GM19099 (cell line): ENCODE measurements around the gene CFAP54.

Experiments used
- POLR2A ChIP-seq: IDR thresholded peaks from 3 replicates; pipeline ENCODE4 v1.6.1; 2011; ENCODE audit warnings: low read depth; ENCODE audit not compliant: insufficient read length; ENCODE audit errors: extremely low read depth

Gene CFAP54

GRCh38 chr12:96534339-96534738 is 45.0 kb downstream of the CFAP54 start:
- no peak for TF ChIP-seq POLR2A

- no peak for TF ChIP-seq POLR2A
These were observed 59.0 kb downstream of the CFAP54 start for GRCh38 chr12:96548384-96548783.

- TF ChIP-seq POLR2A = no peak
These were observed 60.0 kb downstream of the CFAP54 start for GRCh38 chr12:96549341-96549740.

GRCh38 chr12:96570579-96570978 is 81.2 kb downstream of the CFAP54 start:
- no peak for TF ChIP-seq POLR2A

GRCh38 chr12:96571101-96571862 is 81.9 kb downstream of the CFAP54 start:
- TF ChIP-seq POLR2A = no peak

GRCh38 chr12:96578526-96579125 is 89.2 kb downstream of the CFAP54 start:
- TF ChIP-seq POLR2A = no peak

- TF ChIP-seq POLR2A = no peak
These were observed 96.6 kb downstream of the CFAP54 start for GRCh38 chr12:96585977-96586376.

GRCh38 chr12:96587691-96588090 is 98.3 kb downstream of the CFAP54 start:
- TF ChIP-seq POLR2A = no peak

GRCh38 chr12:96590970-96591369 is 101.6 kb downstream of the CFAP54 start:
- no peak for TF ChIP-seq POLR2A

GRCh38 chr12:96605684-96606083 is 116.3 kb downstream of the CFAP54 start:
- TF ChIP-seq POLR2A = no peak

- no peak for TF ChIP-seq POLR2A
These were observed 116.8 kb downstream of the CFAP54 start for GRCh38 chr12:96606134-96606533.

- TF ChIP-seq POLR2A = no peak
These were observed 117.3 kb downstream of the CFAP54 start for GRCh38 chr12:96606644-96607043.

GRCh38 chr12:96617178-96617577 is 127.8 kb downstream of the CFAP54 start:
- no peak for TF ChIP-seq POLR2A

- no peak for TF ChIP-seq POLR2A
These were observed 133.8 kb downstream of the CFAP54 start for GRCh38 chr12:96623155-96623554.

GRCh38 chr12:96623656-96624217 is 134.4 kb downstream of the CFAP54 start:
- no peak for TF ChIP-seq POLR2A

GRCh38 chr12:96635844-96636243 is 146.5 kb downstream of the CFAP54 start:
- TF ChIP-seq POLR2A = no peak
